Measurements from ENCODE around the gene PDE7B. TPM values are rescaled to one million over a fixed set of nuclear protein-coding genes. Genes with fewer than 3 reads are reported as not detected.

PDE7B gene
- total RNA-seq, 1 experiment from 2014 or later: 0.03 TPM

GRCh38 chr6:136012198-136012887, 160.8 kb downstream of the PDE7B start:
- no peak for DNase-seq (ENCODE audit: low read depth, low spot score)
- in situ Hi-C loops (cut with HindIII; ENCODE audit: low pct_unique_long_range_greater_than_20kb, low sequenced_read_pairs) (no loop called here), intact Hi-C loops (cut with micrococcal nuclease; ENCODE audit: unreplicated experiment) (no loop called here)
- H3K4me1 ChIP-seq (ENCODE audit: control insufficient read depth, insufficient read depth, low read length): no peaks in the 10 kb centered on the region
- POLR2A ChIA-PET: no interaction called here
- CTCF ChIA-PET: no interaction called here
- H3K4me3 ChIP-seq (ENCODE audit: low read depth in 2 of 2, low read length in 2 of 2): no peak overlapping the region
- BruUV-seq (replicated peaks): no TSS peak
- no peaks in the 10 kb centered on the region for H3K36me3 ChIP-seq (ENCODE audit: control insufficient read depth, insufficient read depth, low read length)
- no peaks in the 10 kb centered on the region for H3K9me3 ChIP-seq (ENCODE audit: control insufficient read depth, insufficient read depth, low read depth, low read length)
- H3K27me3 ChIP-seq (ENCODE audit: control insufficient read depth, insufficient read depth, low read length): no peaks in the 10 kb centered on the region
- TF ChIP-seq TCF7L2 (IDR thresholded peaks at IDR 0.05; ENCODE audit: low read depth, low read length) (no peak), POLR2AphosphoS5 (IDR thresholded peaks at IDR 0.05; ENCODE audit: low read depth, low read length) (no peak)
- no peak for ATAC-seq
- no peak overlapping the region for H3K27ac ChIP-seq (ENCODE audit: low read length)

DNA sequence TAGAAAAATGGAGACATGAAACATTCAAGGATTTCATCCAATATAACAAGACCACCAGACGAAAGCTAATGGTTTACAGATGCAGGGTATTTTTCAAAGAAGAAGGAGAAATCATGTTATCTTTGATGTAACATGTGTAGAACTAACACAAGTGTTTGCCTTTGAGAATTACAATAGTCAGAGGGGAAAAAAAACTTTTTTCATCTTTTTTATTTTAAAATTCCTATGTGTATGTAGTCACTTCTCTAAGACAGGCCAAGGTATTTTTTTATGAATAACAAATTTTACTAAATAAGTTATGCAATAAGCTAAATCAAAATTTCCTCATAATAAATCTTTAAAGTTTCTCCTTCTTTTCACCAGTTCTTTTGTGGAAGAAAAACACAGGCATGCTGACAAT, 161.4 kb downstream of the PDE7B start:
- intact Hi-C loops (cut with micrococcal nuclease; ENCODE audit: unreplicated experiment): no loop called here

More for the DNA sequence above, 161.4 kb downstream of the PDE7B start:
- ChIA-PET POLR2A (no interaction called here), CTCF (no interaction called here)
- no peak for TF ChIP-seq REST (IDR thresholded peaks at IDR 0.05; ENCODE audit: insufficient read depth in 1 of 2, low read depth in 2 of 2, low read length in 1 of 2)
- no peak for TF ChIP-seq TCF7L2 (IDR thresholded peaks at IDR 0.05; ENCODE audit: low read depth, low read length)
- no peak for TF ChIP-seq CTCF (IDR thresholded peaks at IDR 0.05)
- no peak for TF ChIP-seq POLR2AphosphoS5 (IDR thresholded peaks at IDR 0.05; ENCODE audit: low read depth, low read length)
- no peak for TF ChIP-seq SIN3A (IDR thresholded peaks at IDR 0.05; ENCODE audit: borderline replicate concordance, insufficient read depth, low read depth, low read length)
- DNase-seq (ENCODE audit: low read depth, low spot score): no peak
- H3K4me1 ChIP-seq (ENCODE audit: control insufficient read depth, insufficient read depth, low read length): no peaks in the 10 kb centered on the region
- BruUV-seq (replicated peaks): no TSS peak
- in situ Hi-C loops (cut with HindIII; ENCODE audit: low pct_unique_long_range_greater_than_20kb, low sequenced_read_pairs): no loop called here
- H3K27me3 ChIP-seq (ENCODE audit: control insufficient read depth, insufficient read depth, low read length): no peaks in the 10 kb centered on the region
- no peaks in the 10 kb centered on the region for H3K36me3 ChIP-seq (ENCODE audit: control insufficient read depth, insufficient read depth, low read length)
- H3K4me3 ChIP-seq (ENCODE audit: low read depth in 2 of 2, low read length in 2 of 2): no peak overlapping the region
- no peak overlapping the region for H3K27ac ChIP-seq (ENCODE audit: low read length)
- no peaks in the 10 kb centered on the region for H3K9me3 ChIP-seq (ENCODE audit: control insufficient read depth, insufficient read depth, low read depth, low read length)
- no peak for ATAC-seq

All from Panc1 (cell line).